Small intestine (tissue), 7 donors: ENCODE data around the gene NOG. TPM values are rescaled to one million over a fixed set of nuclear protein-coding genes. Genes with fewer than 3 reads are reported as not detected.

Experiments
- DNase-seq, 2 donors: peaks; one replicate each; pipeline versions ENCODE4 v3.0.0 to v3.0.0-alpha.2; 2013
- FAIRE-seq: peaks from 2 replicates; lab custom pipeline; 2012; peaks lifted over from hg19 to GRCh38; lab: Jason Lieb, UNC
- H3K27ac ChIP-seq, 3 donors: one replicate each; pipeline ENCODE4 v1.5.1; 2013; ENCODE audit warnings: low read length in 2 of 3, mild to moderate bottlenecking in 2 of 3, control low read depth in 1 of 3, inconsistent platforms in 1 of 3, low read depth in 1 of 3, moderate library complexity in 1 of 3
- H3K27me3 ChIP-seq, 3 donors: one replicate each; pipeline ENCODE4 v1.6.1; 2013; ENCODE audit warnings: low read length in 3 of 3, inconsistent platforms in 1 of 3; ENCODE audit not compliant: control insufficient read depth in 3 of 3, insufficient read depth in 3 of 3
- H3K36me3 ChIP-seq, 3 donors: one replicate each; pipeline ENCODE4 v1.6.1; 2013; ENCODE audit warnings: low read length in 3 of 3, inconsistent platforms in 1 of 3, low read depth in 1 of 3, mild to moderate bottlenecking in 1 of 3, moderate library complexity in 1 of 3; ENCODE audit not compliant: control insufficient read depth in 3 of 3, insufficient read depth in 2 of 3
- H3K4me1 ChIP-seq, 3 donors: one replicate each; pipeline ENCODE4 v1.6.1; 2013; ENCODE audit warnings: low read length in 2 of 3, inconsistent platforms in 1 of 3, low read depth in 1 of 3, mild to moderate bottlenecking in 1 of 3, moderate library complexity in 1 of 3; ENCODE audit not compliant: control insufficient read depth in 3 of 3, insufficient read depth in 2 of 3
- H3K4me3 ChIP-seq, 3 donors: one replicate each; pipeline ENCODE4 v1.5.1; 2013; ENCODE audit warnings: low read length in 3 of 3, control low read depth in 1 of 3, inconsistent platforms in 1 of 3, low read depth in 1 of 3, mild to moderate bottlenecking in 1 of 3, moderate library complexity in 1 of 3
- H3K9me3 ChIP-seq, 2 donors: one replicate each; pipeline ENCODE4 v1.6.1; 2013; ENCODE audit warnings: low read depth in 1 of 2, low read length in 1 of 2; ENCODE audit not compliant: control insufficient read depth in 2 of 2, insufficient read depth in 1 of 2
- WGBS, 3 donors: extraction: QIAGEN DNeasy Blood & Tissue Kit; methylation state at CpG; one replicate each; pipeline ENCODE4 v1.1.7; 2013; 5-methylcytosine and 5-hydroxymethylcytosine counted together
- polyA plus RNA-seq, 4 donors: library from polyadenylated mRNA; stranded (reverse) in 3 of 4; unstranded in 1 of 4; fragments of 200-250 nt in 3 of 4; fragments of 120-200 nt in 1 of 4; gene quantifications; one replicate each; pipeline versions ENCODE4 v1.2.1 to v1.2.3, GENCODE V29; 2013
- donor health status: healthy with polysubstance abuse.
- donor health status: control.
- donor health status: control.
- donor health status: Bipolar disorder and iron deficiency.
- donor health status: healthy.

Gene NOG
- polyA plus RNA-seq, 4 donors: 0.79 to 1.5 TPM; not detected in 2

DNA sequence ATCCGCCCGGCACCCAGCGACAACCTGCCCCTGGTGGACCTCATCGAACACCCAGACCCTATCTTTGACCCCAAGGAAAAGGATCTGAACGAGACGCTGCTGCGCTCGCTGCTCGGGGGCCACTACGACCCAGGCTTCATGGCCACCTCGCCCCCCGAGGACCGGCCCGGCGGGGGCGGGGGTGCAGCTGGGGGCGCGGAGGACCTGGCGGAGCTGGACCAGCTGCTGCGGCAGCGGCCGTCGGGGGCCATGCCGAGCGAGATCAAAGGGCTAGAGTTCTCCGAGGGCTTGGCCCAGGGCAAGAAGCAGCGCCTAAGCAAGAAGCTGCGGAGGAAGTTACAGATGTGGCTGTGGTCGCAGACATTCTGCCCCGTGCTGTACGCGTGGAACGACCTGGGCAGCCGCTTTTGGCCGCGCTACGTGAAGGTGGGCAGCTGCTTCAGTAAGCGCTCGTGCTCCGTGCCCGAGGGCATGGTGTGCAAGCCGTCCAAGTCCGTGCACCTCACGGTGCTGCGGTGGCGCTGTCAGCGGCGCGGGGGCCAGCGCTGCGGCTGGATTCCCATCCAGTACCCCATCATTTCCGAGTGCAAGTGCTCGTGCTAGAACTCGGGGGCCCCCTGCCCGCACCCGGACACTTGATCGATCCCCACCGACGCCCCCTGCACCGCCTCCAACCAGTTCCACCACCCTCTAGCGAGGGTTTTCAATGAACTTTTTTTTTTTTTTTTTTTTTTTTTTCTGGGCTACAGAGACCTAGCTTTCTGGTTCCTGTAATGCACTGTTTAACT lies 1.0 kb downstream of the NOG start:
- H3K36me3 ChIP-seq: no peaks in the 10 kb centered on the region
- peaks cover 15 to 73% (median 17%) of the 10 kb centered on the region in 3 donors for H3K27me3 ChIP-seq
- no peaks in the 10 kb centered on the region for H3K9me3 ChIP-seq
- H3K4me1 ChIP-seq: peaks cover 0 to 9% (median 6%) of the 10 kb centered on the region in 3 donors
- DNase-seq: peak; percentile 15 to 43
- 1% methylated on average over 54 to 61 of the region's 61 CpGs for WGBS, 3 donors
- H3K27ac ChIP-seq: peak overlapping the region in 1 of 3 donors; percentile 42
- peak overlapping the region; percentile 11 to 40 (median 25) for H3K4me3 ChIP-seq
- FAIRE-seq: no peak

GRCh38 chr17:56595108-56595418 lies 1.6 kb downstream of the NOG start:
- Histone ChIP-seq H3K4me1 (peaks cover 0 to 9% (median 6%) of the 10 kb centered on the region in 3 donors), H3K27me3 (peaks cover 14 to 71% (median 15%) of the 10 kb centered on the region in 3 donors), H3K9me3 (no peaks in the 10 kb centered on the region), H3K36me3 (no peaks in the 10 kb centered on the region), H3K27ac (no peak overlapping the region), H3K4me3 (no peak overlapping the region)
- 2 to 10% (median 7%) methylated on average over 7 of the region's 7 CpGs for WGBS, 3 donors
- DNase-seq (no peak), FAIRE-seq (no peak)

DNA sequence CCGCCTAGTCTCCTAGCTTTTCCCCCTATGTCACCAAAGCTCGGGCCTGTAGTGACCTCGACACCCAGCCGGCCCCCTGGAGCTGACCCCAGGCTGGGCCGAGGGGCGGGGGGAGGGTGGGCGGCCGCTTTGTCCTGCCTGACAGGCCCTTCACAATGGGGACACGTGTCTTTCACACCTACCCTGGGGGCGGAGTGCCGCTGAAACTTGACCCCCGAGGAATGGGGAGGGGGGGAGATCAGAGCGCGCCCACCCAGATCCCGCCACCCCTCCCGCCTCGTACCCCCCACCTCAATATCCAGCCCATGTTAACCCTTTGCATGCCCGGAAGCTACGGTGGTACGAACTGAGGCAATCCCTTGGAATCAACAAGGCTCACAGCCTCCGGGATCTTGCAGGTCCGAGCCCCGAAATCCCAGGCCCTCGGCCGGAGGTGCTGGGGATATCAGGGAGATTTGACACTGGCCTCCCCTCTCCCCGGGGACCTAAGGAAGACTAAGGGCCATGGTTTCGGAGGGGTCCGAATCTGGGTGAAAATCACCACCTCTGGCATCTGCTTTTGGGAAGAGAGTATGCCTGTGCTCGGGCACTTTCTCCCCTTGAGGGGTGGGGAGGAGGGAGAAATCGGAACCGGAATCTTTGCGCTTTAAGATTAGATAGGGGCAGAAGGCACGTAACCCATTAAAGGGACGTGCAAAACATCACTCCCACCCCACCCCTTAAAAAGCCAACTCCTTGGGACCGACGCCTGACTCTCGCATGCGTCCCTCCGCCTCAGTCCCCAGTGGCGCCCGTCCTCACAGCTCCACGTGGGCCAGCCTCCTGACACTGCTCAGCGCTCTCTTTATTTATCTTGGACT lies 2.6 kb downstream of the NOG start:
- no peak overlapping the region for H3K27ac ChIP-seq
- no peak overlapping the region for H3K4me3 ChIP-seq
- peaks cover 0 to 9% (median 6%) of the 10 kb centered on the region in 3 donors for H3K4me1 ChIP-seq
- WGBS, 3 donors: 1 to 3% (median 2%) methylated on average over 40 to 43 of the region's 43 CpGs
- DNase-seq (peak; percentile 12 to 17), FAIRE-seq (no peak)
- peaks cover 12 to 72% (median 15%) of the 10 kb centered on the region in 3 donors for H3K27me3 ChIP-seq
- no peaks in the 10 kb centered on the region for H3K9me3 ChIP-seq
- no peaks in the 10 kb centered on the region for H3K36me3 ChIP-seq

DNA sequence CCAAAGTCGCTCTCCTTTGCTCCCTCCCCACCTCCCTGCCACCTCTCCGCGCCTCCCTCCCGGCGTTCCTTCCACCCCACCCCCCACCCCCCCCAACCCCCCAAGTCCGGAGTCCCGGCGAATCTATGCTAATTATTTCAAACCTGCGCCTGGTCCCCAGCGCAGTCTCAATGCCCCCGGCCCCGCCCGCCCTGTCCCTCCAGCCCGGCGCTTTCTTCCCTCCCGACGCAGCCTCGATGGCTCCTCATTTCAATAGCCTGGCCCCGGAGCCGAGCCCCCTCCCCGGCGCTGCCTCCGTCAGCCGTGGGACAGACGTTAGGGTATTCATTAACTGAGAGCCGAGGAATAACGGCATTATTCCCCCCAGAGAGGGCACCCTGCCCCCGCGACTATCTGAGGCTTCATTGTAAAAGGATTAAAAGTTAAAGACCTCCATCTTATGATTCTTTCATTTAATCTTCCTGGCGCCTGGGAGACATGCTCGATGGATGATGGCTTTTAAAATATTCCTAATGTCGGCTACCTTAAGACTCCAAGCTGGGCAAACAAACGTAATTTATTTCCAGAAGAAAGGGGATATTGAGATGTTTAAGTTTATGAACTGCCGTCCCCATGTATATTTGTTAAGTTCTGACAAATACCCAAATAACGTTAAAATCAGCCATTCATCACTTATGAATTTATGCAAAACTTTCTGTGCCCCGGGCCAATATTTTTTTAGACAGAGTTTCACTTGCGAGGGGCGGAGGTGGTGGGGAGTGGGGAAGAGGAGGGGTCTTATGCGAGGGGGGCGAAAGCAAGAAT lies 3.4 kb downstream of the NOG start:
- H3K36me3 ChIP-seq: no peaks in the 10 kb centered on the region
- H3K27ac ChIP-seq: no peak overlapping the region
- no peak overlapping the region for H3K4me3 ChIP-seq
- FAIRE-seq (no peak), DNase-seq (peak in 1 of 2 donors; percentile 8)
- peaks cover 0 to 9% (median 6%) of the 10 kb centered on the region in 3 donors for H3K4me1 ChIP-seq
- peaks cover 12 to 64% (median 15%) of the 10 kb centered on the region in 3 donors for H3K27me3 ChIP-seq
- H3K9me3 ChIP-seq: no peaks in the 10 kb centered on the region
- 1 to 2% (median 2%) methylated on average over 36 to 40 of the region's 40 CpGs for WGBS, 3 donors

- Histone ChIP-seq H3K4me1 (peaks cover 0 to 9% (median 6%) of the 10 kb centered on the region in 3 donors), H3K27ac (no peak overlapping the region), H3K36me3 (no peaks in the 10 kb centered on the region), H3K9me3 (no peaks in the 10 kb centered on the region), H3K27me3 (peaks cover 10 to 60% (median 15%) of the 10 kb centered on the region in 3 donors), H3K4me3 (peak overlapping the region in 1 of 3 donors; percentile 24)
- DNase-seq (peak in 1 of 2 donors; percentile 15), FAIRE-seq (no peak)
- 2 to 5% (median 3%) methylated on average over 32 to 41 of the region's 41 CpGs for WGBS, 3 donors
Measured at GRCh38 chr17:56597495-56597990, 4.0 kb downstream of the NOG start.

DNA sequence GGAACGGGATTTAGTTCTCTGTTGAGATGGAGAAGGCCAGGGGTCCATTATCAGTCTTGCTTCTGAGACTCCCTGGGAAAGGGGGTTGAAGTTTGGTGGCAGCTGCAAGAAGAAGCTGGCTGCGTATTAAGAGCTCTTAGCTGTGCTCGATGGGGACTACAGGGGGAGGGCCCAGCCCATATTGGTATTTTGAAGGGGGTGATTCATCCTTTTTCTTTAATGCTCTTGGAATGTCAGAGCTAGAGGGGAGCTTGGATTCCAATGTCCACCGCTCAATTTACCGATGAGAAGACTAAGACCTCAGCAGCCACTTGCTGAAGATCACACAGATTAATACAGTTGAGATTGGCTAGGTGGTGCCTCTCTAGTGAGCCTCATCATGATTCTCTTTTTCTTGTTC lies 5.0 kb downstream of the NOG start:
- no peak for FAIRE-seq
- peaks cover 10 to 55% (median 10%) of the 10 kb centered on the region in 3 donors for H3K27me3 ChIP-seq

DNA sequence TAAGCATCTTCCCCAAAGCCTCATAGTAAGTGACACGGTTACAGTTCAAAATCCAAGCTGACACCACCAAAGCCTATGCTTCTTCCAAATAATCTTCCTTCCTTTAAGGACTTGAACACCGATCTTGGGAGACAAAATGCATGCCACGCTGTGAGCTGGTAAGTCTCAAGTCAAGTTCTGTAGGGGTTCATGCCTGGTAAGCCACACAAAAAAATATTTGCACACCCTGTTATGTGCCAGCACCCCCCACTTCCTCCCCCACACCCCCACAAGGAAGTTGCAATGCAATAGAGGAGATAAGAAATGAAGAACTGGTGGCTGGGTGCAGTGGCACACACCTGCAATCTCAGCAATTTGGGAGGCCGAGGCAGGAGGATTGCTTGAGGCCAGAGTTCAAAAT lies 5.6 kb downstream of the NOG start:
- FAIRE-seq (no peak), DNase-seq (no peak)
- Histone ChIP-seq H3K27ac (no peak overlapping the region), H3K27me3 (peaks cover 6 to 55% (median 10%) of the 10 kb centered on the region in 3 donors), H3K9me3 (no peaks in the 10 kb centered on the region), H3K36me3 (no peaks in the 10 kb centered on the region), H3K4me3 (no peak overlapping the region), H3K4me1 (peaks cover 0 to 6% (median 5%) of the 10 kb centered on the region in 3 donors)
- 61 to 68% (median 63%) methylated on average over 4 of the region's 4 CpGs for WGBS, 3 donors

More for the DNA sequence above, 5.0 kb downstream of the NOG start:
- no peak overlapping the region for H3K27ac ChIP-seq
- no peaks in the 10 kb centered on the region for H3K36me3 ChIP-seq
- H3K9me3 ChIP-seq: no peaks in the 10 kb centered on the region
- DNase-seq: no peak
- WGBS, 3 donors: 82 to 87% (median 87%) methylated on average over 5 of the region's 5 CpGs
- H3K4me1 ChIP-seq: peaks cover 0 to 6% (median 5%) of the 10 kb centered on the region in 3 donors
- H3K4me3 ChIP-seq: no peak overlapping the region
